SK-N-SH treated with all-trans-retinoic acid at 6 μM for 48 hours (cell line): ENCODE data around the gene RSAD1.

Experiments
- BACH2 ChIP-seq: fragments of 250-450 bp; sonication (Bioruptor Pico); IDR thresholded peaks from 2 replicates; pipeline ENCODE4 v1.9.0; 2021; ENCODE audit warnings: mild to moderate bottlenecking, borderline replicate concordance
- CSDC2 ChIP-seq: fragments of 250-450 bp; sonication (Bioruptor Pico); IDR thresholded peaks from 2 replicates; pipeline ENCODE4 v1.5.0; 2020; ENCODE audit warnings: mild to moderate bottlenecking, moderate library complexity
- ZNF8 ChIP-seq: fragments of 450-650 bp; formaldehyde crosslinking; IDR thresholded peaks from 2 replicates; pipeline ENCODE4 v1.5.0; 2020; ENCODE audit warnings: mild to moderate bottlenecking, moderate library complexity
- TF ChIP-seq, protein P1 (sequence below): fragments of 250-450 bp; sonication (Bioruptor Pico); IDR thresholded peaks from 2 replicates; pipeline ENCODE4 v1.5.1; 2020; ENCODE audit warnings: low read depth, mild to moderate bottlenecking, moderate library complexity

DNA sequence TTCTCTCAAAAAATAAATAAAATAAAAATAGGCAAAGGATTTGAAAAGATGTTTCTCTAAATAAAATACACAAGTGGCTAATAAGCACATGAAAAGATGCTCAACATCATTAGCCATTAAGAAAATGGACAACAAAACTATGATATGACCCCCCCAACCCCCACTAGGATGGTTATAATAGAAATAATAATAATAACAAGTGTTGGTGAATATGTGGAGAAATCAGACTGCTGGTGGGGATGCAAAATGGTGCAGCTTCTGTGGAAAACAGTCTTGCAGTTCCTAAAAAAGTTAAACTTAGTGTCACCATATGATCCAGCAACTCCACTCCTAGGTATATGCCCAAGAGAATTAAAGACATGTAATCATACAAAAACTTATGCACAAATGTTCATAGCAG, 20.6 kb downstream of the RSAD1 start:
- no peak for TF ChIP-seq BACH2 (CRISPR knock-in tag)
- TF ChIP-seq CSDC2 (CRISPR knock-in tag) = no peak
- no peak for TF ChIP-seq ZNF8
- TF ChIP-seq, protein P1, sequence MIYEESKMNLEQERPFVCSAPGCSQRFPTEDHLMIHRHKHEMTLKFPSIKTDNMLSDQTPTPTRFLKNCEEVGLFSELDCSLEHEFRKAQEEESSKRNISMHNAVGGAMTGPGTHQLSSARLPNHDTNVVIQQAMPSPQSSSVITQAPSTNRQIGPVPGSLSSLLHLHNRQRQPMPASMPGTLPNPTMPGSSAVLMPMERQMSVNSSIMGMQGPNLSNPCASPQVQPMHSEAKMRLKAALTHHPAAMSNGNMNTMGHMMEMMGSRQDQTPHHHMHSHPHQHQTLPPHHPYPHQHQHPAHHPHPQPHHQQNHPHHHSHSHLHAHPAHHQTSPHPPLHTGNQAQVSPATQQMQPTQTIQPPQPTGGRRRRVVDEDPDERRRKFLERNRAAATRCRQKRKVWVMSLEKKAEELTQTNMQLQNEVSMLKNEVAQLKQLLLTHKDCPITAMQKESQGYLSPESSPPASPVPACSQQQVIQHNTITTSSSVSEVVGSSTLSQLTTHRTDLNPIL (CRISPR knock-in tag) = no peak
